HepG2 (cell line): ENCODE measurements around the gene MAP2K6. TPM values are rescaled to one million over a fixed set of nuclear protein-coding genes. Genes with fewer than 3 reads are reported as not detected.

Experiments
- ATAC-seq: fragments of 200-7000 bp; cut with Tn5 transposase; 3 replicates; pipeline ENCODE4 v1.9.1; 2020; ENCODE audit warnings: mild to moderate bottlenecking, moderate library complexity
- BruUV-seq: library from RNA; stranded (reverse); fragments of 400-500 nt; replicated peaks from 2 replicates; lab custom pipeline; 2021; lab: Mats Ljungman, UMichigan
- CTCF ChIA-PET: fragments of 300-600 bp; formaldehyde crosslinking; extraction: SDS; loops from one replicate; lab custom pipeline; 2021; ENCODE audit warnings: low total read pairs, inconsistent platforms, low intra/inter-chr PET ratio; lab: Yijun Ruan, JAX
- POLR2A ChIA-PET: fragments of 350-600 bp; sonication (Branson Sonifier 250); formaldehyde crosslinking; loops from one replicate; lab custom pipeline; 2020; ENCODE audit warnings: antibody characterized with exemption, inconsistent platforms; lab: Yijun Ruan, JAX
- DNase-seq: peaks from one replicate; pipeline ENCODE4 v3.0.0-alpha.2; 2015; ENCODE audit warnings: low spot score
- FAIRE-seq: peaks from 3 replicates; lab custom pipeline; 2011; peaks lifted over from hg19 to GRCh38; lab: Jason Lieb, UNC
- H2AFZ ChIP-seq: one replicate; pipeline ENCODE4 v1.6.1; 2011; ENCODE audit warnings: low read length, inconsistent platforms
- H3K27ac ChIP-seq: fragments of 300-600 bp; 3 replicates; pipeline ENCODE4 v1.8.0; 2011; ENCODE audit warnings: mixed run types, mild to moderate bottlenecking, mixed read lengths, low read length, inconsistent platforms; ENCODE audit not compliant: insufficient read depth; ENCODE audit errors: extremely low read length
- H3K27me3 ChIP-seq, 2 experiments: fragments of 200-600 bp in 1 of 2; 2 replicates in 1 of 2; 3 replicates in 1 of 2; pipeline versions ENCODE4 v1.6.0 to v1.8.0; 2011; ENCODE audit warnings: low read length in 2 of 2, mild to moderate bottlenecking in 2 of 2, moderate library complexity in 2 of 2, inconsistent platforms in 1 of 2; ENCODE audit not compliant: insufficient read depth in 2 of 2, control insufficient read depth in 1 of 2
- H3K36me3 ChIP-seq, 2 experiments: fragments of 200-600 bp in 1 of 2; replicated peaks in 1 of 2; 2 replicates in 1 of 2; 3 replicates in 1 of 2; pipeline versions ENCODE4 v1.5.1 to v1.8.0; 2011; ENCODE audit warnings: low read length in 2 of 2, inconsistent platforms in 1 of 2; ENCODE audit not compliant: insufficient read depth in 2 of 2, control insufficient read depth in 1 of 2
- H3K4me1 ChIP-seq: 2 replicates; pipeline ENCODE4 v1.5.1; 2012; ENCODE audit warnings: low read length, inconsistent platforms; ENCODE audit not compliant: insufficient read depth
- H3K4me2 ChIP-seq: 2 replicates; pipeline ENCODE4 v1.6.0; 2011; ENCODE audit warnings: low read depth, low read length, inconsistent platforms
- H3K4me3 ChIP-seq, 3 experiments: fragments of 200-600 bp in 1 of 3; sonication (generic), shearing (Covaris generic) in 1 of 3; replicated peaks in 1 of 3; 2 replicates each; pipeline ENCODE4 v1.5.1; 2011 to 2016; ENCODE audit warnings: low read length in 3 of 3, inconsistent platforms in 2 of 3, low read depth in 2 of 3, mild to moderate bottlenecking in 2 of 3, control low read depth in 1 of 3, mixed read lengths in 1 of 3; ENCODE audit not compliant: insufficient read depth in 1 of 3
- H3K79me2 ChIP-seq: one replicate; pipeline ENCODE4 v1.6.1; 2011; ENCODE audit warnings: low read length, inconsistent platforms; ENCODE audit not compliant: insufficient read depth
- H3K9ac ChIP-seq: 2 replicates; pipeline ENCODE4 v1.6.0; 2011; ENCODE audit warnings: mild to moderate bottlenecking, low read depth, low read length, inconsistent platforms; ENCODE audit not compliant: insufficient read depth
- H3K9me3 ChIP-seq: 2 replicates; pipeline ENCODE4 v1.5.1; 2012; ENCODE audit warnings: mild to moderate bottlenecking, low read length
- H4K20me1 ChIP-seq: 2 replicates; pipeline ENCODE4 v1.6.0; 2011; ENCODE audit warnings: inconsistent platforms, mild to moderate bottlenecking, low read length, moderate library complexity; ENCODE audit not compliant: insufficient read depth
- BHLHE40 ChIP-seq: IDR thresholded peaks from 2 replicates; pipeline ENCODE4 v1.6.1; 2011; ENCODE audit warnings: low read length, improper control_type of control experiment
- DMAP1 ChIP-seq: IDR thresholded peaks from 2 replicates; pipeline ENCODE4 v1.6.1; 2016
- GATAD1 ChIP-seq: IDR thresholded peaks from 2 replicates; pipeline ENCODE4 v1.6.1; 2016; ENCODE audit warnings: missing genetic modification reagents, missing compliant biosample characterization
- MBNL3 ChIP-seq: fragments of 250-450 bp; sonication (Bioruptor Pico); conservative IDR thresholded peaks from 2 replicates; pipeline ENCODE4 v1.8.0; 2022; ENCODE audit warnings: mild to moderate bottlenecking, inconsistent platforms
- MEIS2 ChIP-seq: sonication (generic); formaldehyde crosslinking; IDR thresholded peaks from 2 replicates; pipeline ENCODE4 v1.9.0; 2021; ENCODE audit warnings: mild to moderate bottlenecking, missing genetic modification reagents
- RARA ChIP-seq: IDR thresholded peaks from 2 replicates; pipeline ENCODE4 v1.6.1; 2016; ENCODE audit warnings: missing genetic modification reagents, missing compliant biosample characterization
- RFXAP ChIP-seq: sonication (generic); formaldehyde crosslinking; IDR thresholded peaks from 2 replicates; pipeline ENCODE4 v1.4.0; 2020; ENCODE audit warnings: missing genetic modification reagents, borderline replicate concordance
- SALL1 ChIP-seq: sonication (generic); formaldehyde crosslinking; IDR thresholded peaks from 2 replicates; pipeline ENCODE4 v1.8.0; 2022; ENCODE audit warnings: mild to moderate bottlenecking, missing genetic modification reagents
- SP2 ChIP-seq: sonication (generic); formaldehyde crosslinking; IDR thresholded peaks from 2 replicates; pipeline ENCODE4 v1.5.1; 2020; ENCODE audit warnings: mild to moderate bottlenecking, missing genetic modification reagents
- TBX2 ChIP-seq: sonication (generic); formaldehyde crosslinking; IDR thresholded peaks from 2 replicates; pipeline ENCODE4 v1.5.0; 2020; ENCODE audit warnings: missing genetic modification reagents, mild to moderate bottlenecking, borderline replicate concordance
- ZFAT ChIP-seq: sonication (generic); formaldehyde crosslinking; conservative IDR thresholded peaks from 2 replicates; pipeline ENCODE4 v1.8.1; 2023; ENCODE audit warnings: missing genetic modification reagents, inconsistent platforms
- ZNF12 ChIP-seq: sonication (generic); formaldehyde crosslinking; IDR thresholded peaks from 2 replicates; pipeline ENCODE4 v1.5.0; 2020; ENCODE audit warnings: missing genetic modification reagents
- ZNF256 ChIP-seq: sonication (generic); formaldehyde crosslinking; conservative IDR thresholded peaks from 2 replicates; pipeline ENCODE4 v1.4.0; 2020; ENCODE audit warnings: missing genetic modification reagents
- ZNF570 ChIP-seq: sonication (generic); formaldehyde crosslinking; IDR thresholded peaks from 2 replicates; pipeline ENCODE4 v1.4.0; 2020; ENCODE audit warnings: mild to moderate bottlenecking, missing genetic modification reagents, borderline replicate concordance
- ZNF841 ChIP-seq: sonication (generic); formaldehyde crosslinking; IDR thresholded peaks from 2 replicates; pipeline ENCODE4 v1.8.1; 2023; ENCODE audit warnings: missing genetic modification reagents, borderline replicate concordance
- ZNF879 ChIP-seq: sonication (generic); formaldehyde crosslinking; IDR thresholded peaks from 2 replicates; pipeline ENCODE4 v1.8.1; 2023; ENCODE audit warnings: missing genetic modification reagents
- WGBS: methylation state at CpG from one replicate; pipeline ENCODE4 v1.1.6; 2017; ENCODE audit warnings: low lambda C conversion rate; 5-methylcytosine and 5-hydroxymethylcytosine counted together
- in situ Hi-C: cut with HindIII; loops from 2 replicates; pipeline ENCODE4 v1.10.0; 2017; ENCODE audit warnings: low pct_unique_long_range_greater_than_20kb; ENCODE audit not compliant: extremely low pct_ligation_motif_present
- intact Hi-C: fragments of 100-400 bp; cut with micrococcal nuclease; formaldehyde crosslinking; loops from one replicate; pipeline ENCODE4 v1.10.0; 2022; ENCODE audit not compliant: unreplicated experiment
- polyA plus RNA-seq, 8 experiments: library from polyadenylated mRNA; depleted of rRNA in 3 of 8; stranded (reverse) in 7 of 8; unstranded in 1 of 8; fragments of >200 nt; fragmentation: Illumina TruSeq in 4 of 8; extraction: Trizol in 4 of 8; gene quantifications; 2 replicates each; pipeline versions ENCODE4 v1.2.1 to v1.2.3, GENCODE V29; 2011 to 2016; ENCODE audit warnings: low read depth in 4 of 8, missing spikeins in 1 of 8, mixed read lengths in 1 of 8; ENCODE audit not compliant: insufficient read depth in 1 of 8
- total RNA-seq, 5 experiments: library from RNA; depleted of rRNA; stranded (reverse); fragments of >200 nt; fragmentation: Illumina TruSeq; extraction: Trizol; gene quantifications; 2 replicates each; pipeline ENCODE4 v1.2.3, GENCODE V29; 2016; ENCODE audit warnings: low read depth in 1 of 5
- TF ChIP-seq, protein P1 (sequence below): sonication (generic); formaldehyde crosslinking; IDR thresholded peaks from 2 replicates; pipeline ENCODE4 v1.4.0; 2020; ENCODE audit warnings: mild to moderate bottlenecking, low read depth, missing genetic modification reagents
- TF ChIP-seq, protein P2 (sequence below): sonication (generic); formaldehyde crosslinking; IDR thresholded peaks from 2 replicates; pipeline ENCODE4 v1.5.1; 2020; ENCODE audit warnings: mild to moderate bottlenecking, moderate library complexity, missing genetic modification reagents
- TF ChIP-seq, protein P3 (sequence below): sonication (generic); formaldehyde crosslinking; IDR thresholded peaks from 2 replicates; pipeline ENCODE4 v1.8.0; 2022; ENCODE audit warnings: mild to moderate bottlenecking, missing genetic modification reagents, borderline replicate concordance
- TF ChIP-seq, protein P4 (sequence below): IDR thresholded peaks from 2 replicates; pipeline ENCODE4 v1.6.1; 2016; ENCODE audit warnings: missing genetic modification reagents, missing compliant biosample characterization

The MAP2K6 gene
- total and polyA plus RNA-seq, 2 of the 13 experiments (the other 11 are each of a cell fraction or from before 2014, with no cell fraction given), result 5.1 to 33.6 TPM

DNA sequence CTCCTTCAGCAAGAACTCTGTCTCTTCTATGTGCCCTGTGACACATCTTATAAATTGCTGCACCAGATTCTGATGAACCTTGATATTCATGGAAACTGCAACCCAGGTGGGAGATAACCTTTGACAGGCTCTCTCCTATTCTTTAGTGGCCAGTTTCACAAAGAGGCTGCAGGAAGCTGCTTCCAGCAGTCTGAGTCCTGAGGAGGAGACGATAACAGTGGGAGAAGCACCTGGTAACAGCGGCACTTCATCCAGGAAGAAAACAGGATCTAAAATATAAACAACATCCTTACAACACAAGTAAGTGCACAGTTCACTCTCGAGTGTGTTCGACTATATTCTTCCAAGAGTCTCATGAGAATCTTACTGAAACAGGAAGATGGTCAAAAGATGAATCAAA lies 180.1 kb downstream of the MAP2K6 start:
- in situ Hi-C loops, result no loop called here
- H3K4me3 ChIP-seq, result no peak overlapping the region
- no peak overlapping the region for H2AFZ ChIP-seq
- H3K4me1 ChIP-seq, result no peaks in the 10 kb centered on the region
- FAIRE-seq, result no peak
- H3K4me2 ChIP-seq, result no peak overlapping the region
- H3K27me3 ChIP-seq, result no peaks in the 10 kb centered on the region; a peak in 1 of 5 replicates
- intact Hi-C loops, result no loop called here
- no peaks in the 10 kb centered on the region for H3K36me3 ChIP-seq
- BruUV-seq, result no TSS peak
- ChIA-PET POLR2A (no interaction called here), CTCF (no interaction called here)
- H3K9ac ChIP-seq, result no peak overlapping the region
- H4K20me1 ChIP-seq, result no peaks in the 10 kb centered on the region
- no peak for TF ChIP-seq RFXAP (CRISPR knock-in tag)
- no peak for TF ChIP-seq MEIS2
- no peak for TF ChIP-seq ZFAT (CRISPR knock-in tag)
- TF ChIP-seq, protein P1, sequence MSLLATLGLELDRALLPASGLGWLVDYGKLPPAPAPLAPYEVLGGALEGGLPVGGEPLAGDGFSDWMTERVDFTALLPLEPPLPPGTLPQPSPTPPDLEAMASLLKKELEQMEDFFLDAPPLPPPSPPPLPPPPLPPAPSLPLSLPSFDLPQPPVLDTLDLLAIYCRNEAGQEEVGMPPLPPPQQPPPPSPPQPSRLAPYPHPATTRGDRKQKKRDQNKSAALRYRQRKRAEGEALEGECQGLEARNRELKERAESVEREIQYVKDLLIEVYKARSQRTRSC, result no peak
- no peak for TF ChIP-seq BHLHE40
- TF ChIP-seq GATAD1 (CRISPR knock-in tag), result no peak
- TF ChIP-seq ZNF570 (CRISPR knock-in tag), result no peak
- TF ChIP-seq, protein P2, sequence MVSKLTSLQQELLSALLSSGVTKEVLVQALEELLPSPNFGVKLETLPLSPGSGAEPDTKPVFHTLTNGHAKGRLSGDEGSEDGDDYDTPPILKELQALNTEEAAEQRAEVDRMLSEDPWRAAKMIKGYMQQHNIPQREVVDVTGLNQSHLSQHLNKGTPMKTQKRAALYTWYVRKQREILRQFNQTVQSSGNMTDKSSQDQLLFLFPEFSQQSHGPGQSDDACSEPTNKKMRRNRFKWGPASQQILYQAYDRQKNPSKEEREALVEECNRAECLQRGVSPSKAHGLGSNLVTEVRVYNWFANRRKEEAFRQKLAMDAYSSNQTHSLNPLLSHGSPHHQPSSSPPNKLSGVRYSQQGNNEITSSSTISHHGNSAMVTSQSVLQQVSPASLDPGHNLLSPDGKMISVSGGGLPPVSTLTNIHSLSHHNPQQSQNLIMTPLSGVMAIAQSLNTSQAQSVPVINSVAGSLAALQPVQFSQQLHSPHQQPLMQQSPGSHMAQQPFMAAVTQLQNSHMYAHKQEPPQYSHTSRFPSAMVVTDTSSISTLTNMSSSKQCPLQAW (CRISPR knock-in tag), result no peak
- no peak for TF ChIP-seq ZNF879
- TF ChIP-seq SALL1 (CRISPR knock-in tag), result no peak
- TF ChIP-seq, protein P3, sequence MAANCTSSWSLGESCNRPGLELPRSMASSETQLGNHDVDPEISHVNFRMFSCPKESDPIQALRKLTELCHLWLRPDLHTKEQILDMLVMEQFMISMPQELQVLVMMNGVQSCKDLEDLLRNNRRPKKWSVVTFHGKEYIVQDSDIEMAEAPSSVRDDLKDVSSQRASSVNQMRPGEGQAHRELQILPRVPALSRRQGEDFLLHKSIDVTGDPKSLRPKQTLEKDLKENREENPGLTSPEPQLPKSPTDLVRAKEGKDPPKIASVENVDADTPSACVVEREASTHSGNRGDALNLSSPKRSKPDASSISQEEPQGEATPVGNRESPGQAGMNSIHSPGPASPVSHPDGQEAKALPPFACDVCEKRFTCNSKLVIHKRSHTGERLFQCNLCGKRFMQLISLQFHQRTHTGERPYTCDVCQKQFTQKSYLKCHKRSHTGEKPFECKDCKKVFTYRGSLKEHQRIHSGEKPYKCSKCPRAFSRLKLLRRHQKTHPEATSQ (CRISPR knock-in tag), result no peak
- TF ChIP-seq ZNF256 (CRISPR knock-in tag), result no peak
- no peak for TF ChIP-seq TBX2 (CRISPR knock-in tag)
- TF ChIP-seq, protein P4, sequence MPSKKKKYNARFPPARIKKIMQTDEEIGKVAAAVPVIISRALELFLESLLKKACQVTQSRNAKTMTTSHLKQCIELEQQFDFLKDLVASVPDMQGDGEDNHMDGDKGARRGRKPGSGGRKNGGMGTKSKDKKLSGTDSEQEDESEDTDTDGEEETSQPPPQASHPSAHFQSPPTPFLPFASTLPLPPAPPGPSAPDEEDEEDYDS (CRISPR knock-in tag), result no peak
- no peak for TF ChIP-seq ZNF12
- TF ChIP-seq ZNF841, result no peak
- TF ChIP-seq SP2 (CRISPR knock-in tag), result no peak
- TF ChIP-seq DMAP1, result no peak
- no peak for TF ChIP-seq MBNL3
- TF ChIP-seq RARA (CRISPR knock-in tag), result no peak
- ATAC-seq, result no peak
- H3K9me3 ChIP-seq, result no peaks in the 10 kb centered on the region
- H3K27ac ChIP-seq, result no peak overlapping the region
- DNase-seq, result no peak
- H3K79me2 ChIP-seq, result no peaks in the 10 kb centered on the region
- 10% methylated on average over 4 of the region's 4 CpGs for WGBS
